Measurements from ENCODE around the gene KIF1B.

Gene KIF1B

DNA sequence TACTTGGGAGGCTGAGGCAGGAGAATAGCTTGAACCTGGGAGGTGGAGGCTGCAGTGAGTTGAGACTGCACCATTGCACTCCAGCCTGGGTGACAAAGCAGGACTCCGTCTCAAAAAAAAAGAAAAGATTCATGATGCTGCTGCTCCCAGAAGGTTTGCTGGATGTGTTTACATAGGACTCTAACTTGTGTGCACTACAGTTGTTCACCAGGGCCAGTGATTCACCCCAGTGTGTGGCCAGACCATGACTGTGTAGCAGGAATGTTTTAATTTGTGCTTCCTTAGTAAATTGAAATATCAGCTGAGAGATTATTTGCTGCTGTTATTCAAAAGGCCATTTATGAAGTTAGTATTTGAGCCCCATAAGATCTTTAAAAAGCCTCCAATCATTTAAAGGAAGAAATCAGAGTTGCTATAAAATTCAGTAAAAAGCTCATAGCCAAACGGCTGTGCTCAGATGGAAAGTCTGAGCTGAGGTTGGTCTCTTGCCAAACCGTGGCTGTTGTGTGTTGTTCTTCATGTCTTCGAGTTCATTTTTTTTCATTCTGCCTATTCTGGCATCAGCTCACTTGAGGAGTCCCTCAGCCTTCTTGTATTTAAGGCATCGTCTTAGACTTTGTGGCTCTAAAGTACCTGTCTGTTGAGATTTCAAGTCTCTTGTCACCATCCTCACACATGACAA, 170.4 kb downstream of the KIF1B start:
- H3K79me2 ChIP-seq (ENCODE audit: low read length) = no peaks in the 10 kb centered on the region
- no peaks in the 10 kb centered on the region for H3K9me2 ChIP-seq (replicated peaks; ENCODE audit: insufficient read depth, low read length)
- H3K4me1 ChIP-seq (ENCODE audit: low read length) = no peaks in the 10 kb centered on the region
- H3K36me3 ChIP-seq (replicated peaks; ENCODE audit: insufficient read depth, low read length) = no peaks in the 10 kb centered on the region
- H3K9me3 ChIP-seq (replicated peaks; ENCODE audit: insufficient read depth, low read length) = no peaks in the 10 kb centered on the region
- no peak overlapping the region for H3K4me3 ChIP-seq (ENCODE audit: low read length)
- H4K20me1 ChIP-seq (ENCODE audit: insufficient read depth, low read length) = no peaks in the 10 kb centered on the region
- no peaks in the 10 kb centered on the region for H3F3A ChIP-seq (ENCODE audit: insufficient read depth, low read length)
- H3K4me2 ChIP-seq (ENCODE audit: low read depth, low read length) = no peak overlapping the region
- DNase-seq = no peak
- no peak overlapping the region for H3K27ac ChIP-seq (ENCODE audit: low read length)
- H3K27me3 ChIP-seq (replicated peaks; ENCODE audit: insufficient read depth, low read length) = no peaks in the 10 kb centered on the region
- no peak overlapping the region for H3K9ac ChIP-seq (ENCODE audit: low read length)
- no peak for TF ChIP-seq EZH2phosphoT487 (IDR thresholded peaks at IDR 0.05; ENCODE audit: low read length)
- no peak for TF ChIP-seq EZH2 (optimal IDR thresholded peaks at IDR 0.05; ENCODE audit: low read depth, low read length)
- no peak for TF ChIP-seq CTCF (IDR thresholded peaks at IDR 0.05; ENCODE audit: low read length)
- no peak overlapping the region for H2AFZ ChIP-seq (ENCODE audit: low read length)

GRCh38 chr1:10383630-10384029, 173.3 kb downstream of the KIF1B start:
- H4K20me1 ChIP-seq (ENCODE audit: insufficient read depth, low read length) = no peaks in the 10 kb centered on the region
- H2AFZ ChIP-seq (ENCODE audit: low read length) = no peak overlapping the region
- H3K27ac ChIP-seq (ENCODE audit: low read length) = no peak overlapping the region
- H3K79me2 ChIP-seq (ENCODE audit: low read length) = no peaks in the 10 kb centered on the region
- no peak for TF ChIP-seq CTCF (IDR thresholded peaks at IDR 0.05; ENCODE audit: low read length)
- no peak for TF ChIP-seq EZH2phosphoT487 (IDR thresholded peaks at IDR 0.05; ENCODE audit: low read length)
- TF ChIP-seq EZH2 (optimal IDR thresholded peaks at IDR 0.05; ENCODE audit: low read depth, low read length) = no peak
- H3K4me3 ChIP-seq (ENCODE audit: low read length) = no peak overlapping the region
- H3K9ac ChIP-seq (ENCODE audit: low read length) = no peak overlapping the region
- DNase-seq = no peak
- no peak overlapping the region for H3K4me2 ChIP-seq (ENCODE audit: low read depth, low read length)
- H3K9me2 ChIP-seq (replicated peaks; ENCODE audit: insufficient read depth, low read length) = no peaks in the 10 kb centered on the region
- H3K27me3 ChIP-seq (replicated peaks; ENCODE audit: insufficient read depth, low read length) = no peaks in the 10 kb centered on the region
- H3F3A ChIP-seq (ENCODE audit: insufficient read depth, low read length) = no peaks in the 10 kb centered on the region
- H3K4me1 ChIP-seq (ENCODE audit: low read length) = no peaks in the 10 kb centered on the region
- H3K36me3 ChIP-seq (replicated peaks; ENCODE audit: insufficient read depth, low read length) = no peaks in the 10 kb centered on the region
- H3K9me3 ChIP-seq (replicated peaks; ENCODE audit: insufficient read depth, low read length) = no peaks in the 10 kb centered on the region

DNA sequence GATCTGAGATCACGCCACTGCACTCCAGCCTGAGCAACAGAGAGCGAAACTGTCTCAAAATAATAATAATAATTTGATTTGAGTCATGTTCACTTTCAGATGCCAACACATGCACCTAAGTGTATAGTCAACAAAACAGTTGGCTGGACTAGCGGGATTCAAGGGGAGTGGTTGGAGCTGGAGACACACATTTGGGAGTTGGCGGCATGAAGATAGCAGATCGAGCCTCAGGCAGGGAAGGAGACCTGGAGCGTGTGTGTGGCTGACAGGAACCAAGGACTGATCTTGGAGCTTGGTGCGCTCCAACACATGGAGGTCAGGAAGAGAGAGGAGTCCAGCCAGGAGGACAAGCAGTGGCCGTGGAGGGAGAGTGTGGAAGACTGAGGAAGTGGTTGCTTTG, 173.8 kb downstream of the KIF1B start:
- Histone ChIP-seq H3K36me3 (replicated peaks; ENCODE audit: insufficient read depth, low read length) (no peaks in the 10 kb centered on the region), H4K20me1 (ENCODE audit: insufficient read depth, low read length) (no peaks in the 10 kb centered on the region)
- TF ChIP-seq CTCF (IDR thresholded peaks at IDR 0.05; ENCODE audit: low read length) (no peak), EZH2phosphoT487 (IDR thresholded peaks at IDR 0.05; ENCODE audit: low read length) (no peak)

More for the DNA sequence above, 173.8 kb downstream of the KIF1B start:
- DNase-seq = no peak
- H3K27ac ChIP-seq (ENCODE audit: low read length) = no peak overlapping the region
- H2AFZ ChIP-seq (ENCODE audit: low read length) = no peak overlapping the region
- no peaks in the 10 kb centered on the region for H3K27me3 ChIP-seq (replicated peaks; ENCODE audit: insufficient read depth, low read length)
- H3K9ac ChIP-seq (ENCODE audit: low read length) = no peak overlapping the region
- H3K4me2 ChIP-seq (ENCODE audit: low read depth, low read length) = no peak overlapping the region
- no peaks in the 10 kb centered on the region for H3K9me2 ChIP-seq (replicated peaks; ENCODE audit: insufficient read depth, low read length)
- H3K9me3 ChIP-seq (replicated peaks; ENCODE audit: insufficient read depth, low read length) = no peaks in the 10 kb centered on the region
- H3F3A ChIP-seq (ENCODE audit: insufficient read depth, low read length) = no peaks in the 10 kb centered on the region
- H3K79me2 ChIP-seq (ENCODE audit: low read length) = no peaks in the 10 kb centered on the region
- no peak overlapping the region for H3K4me3 ChIP-seq (ENCODE audit: low read length)
- no peaks in the 10 kb centered on the region for H3K4me1 ChIP-seq (ENCODE audit: low read length)

Data from MM.1S (cell line).